Fibroblast of skin of right biceps (primary cell): Measurements from ENCODE around the gene C1orf53.
"Not testable (repeated sequence)": the region's sequence is repeated elsewhere in the genome, so short reads cannot be mapped to it uniquely, and the experiment has no call there.

Source experiments
- DNase-seq: peaks from one replicate; pipeline ENCODE4 v3.0.0-alpha.2; 2013

The C1orf53 gene

DNA sequence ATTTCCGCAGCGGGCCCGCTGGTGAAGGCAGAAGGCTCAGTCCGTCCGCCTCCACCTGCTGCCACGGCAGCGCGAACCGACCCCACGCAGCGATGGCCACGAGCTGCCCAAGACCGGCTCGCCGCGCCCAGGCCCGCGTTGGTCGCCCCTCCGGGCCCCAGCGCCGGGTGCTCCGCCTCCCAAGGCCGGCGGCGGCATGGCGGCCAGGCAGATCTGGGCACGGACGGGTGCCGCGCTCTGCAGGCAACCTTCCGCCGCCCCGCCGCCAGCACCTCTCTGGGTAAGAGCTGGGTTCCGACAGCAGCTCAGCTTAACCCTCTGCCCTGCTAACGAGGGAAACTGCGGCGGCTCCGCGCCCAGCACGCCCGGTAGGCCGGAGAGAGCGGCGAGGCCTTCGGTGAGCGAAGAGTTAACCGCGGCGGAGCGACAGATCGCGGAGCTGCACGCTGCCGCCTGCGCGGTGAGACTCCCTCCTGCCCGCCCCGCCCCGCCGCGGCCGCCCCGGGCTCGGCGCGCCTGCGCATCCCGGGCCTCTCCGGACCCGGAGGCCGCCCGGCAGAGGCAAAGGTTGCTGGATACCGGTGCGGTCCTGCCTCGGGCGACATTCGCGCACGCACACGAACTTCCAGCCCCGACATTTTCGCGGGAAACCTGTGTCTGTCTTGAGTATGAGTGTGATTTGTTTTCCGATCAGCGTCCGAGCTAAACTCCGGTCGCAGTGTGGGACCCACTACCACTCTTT lies at the start of gene C1orf53:
Gene C1orf53 (plus strand): TSS at position 177 of the 742 bp plus-strand sequence. CDS start 20 bp downstream, at position 197.
- peak; percentile 89 for DNase-seq

DNA sequence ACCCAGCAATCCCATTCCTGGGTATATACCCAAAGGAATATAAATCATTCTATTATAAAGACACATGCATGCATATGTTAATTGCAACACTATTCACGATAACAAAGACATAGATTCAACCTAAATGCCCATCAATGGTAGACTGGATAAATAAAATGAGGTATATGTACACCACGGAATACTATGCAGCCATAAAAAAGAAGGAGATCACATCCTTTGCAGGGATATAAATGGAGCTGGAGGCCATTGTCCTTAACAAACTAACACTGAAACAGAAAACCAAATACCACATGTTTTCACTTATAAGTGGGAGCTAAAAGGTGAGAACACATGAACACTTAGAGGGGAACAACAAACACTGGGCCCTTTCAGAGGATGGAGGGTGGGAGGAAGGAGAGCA lies 46.7 kb upstream of the C1orf53 start:
- DNase-seq, result not testable (repeated sequence)

DNA sequence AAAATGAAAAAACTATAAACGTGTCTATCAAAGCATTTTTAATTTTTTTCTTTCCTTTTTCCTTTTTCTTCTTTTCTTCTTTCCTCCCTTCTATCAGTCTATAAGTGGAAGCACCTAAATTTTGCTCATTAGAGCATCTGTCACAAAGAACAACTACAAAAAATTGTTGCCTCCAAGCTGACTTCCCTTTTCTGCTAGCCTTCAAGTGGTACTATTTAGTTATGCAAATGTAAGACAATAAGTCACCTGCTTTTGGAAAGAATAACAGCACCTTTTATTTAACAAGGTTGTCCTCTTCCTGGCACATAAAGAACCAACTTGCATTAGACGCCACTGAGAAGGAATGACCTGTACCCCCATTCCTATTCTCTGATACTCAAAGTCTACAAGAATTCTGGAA lies 45.0 kb upstream of the C1orf53 start:
- no peak for DNase-seq

DNA sequence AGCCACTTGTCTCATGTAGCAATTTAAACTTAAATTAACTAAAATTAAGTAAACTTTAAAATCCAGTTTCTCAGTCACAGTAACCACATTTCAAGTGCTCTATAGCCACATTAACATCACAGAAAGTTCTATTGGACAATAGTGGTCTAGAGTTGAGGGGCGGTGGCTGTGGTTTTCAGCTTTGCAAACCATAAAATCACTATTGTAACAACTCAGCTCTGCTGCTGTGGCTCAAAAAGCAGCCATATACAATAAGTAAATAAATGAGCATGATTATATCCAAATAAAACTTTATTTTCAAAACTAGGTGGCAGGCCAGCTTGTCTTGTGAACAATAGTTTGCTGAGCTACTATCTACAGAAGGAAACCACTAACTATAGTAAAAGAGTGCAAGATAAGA lies 43.4 kb upstream of the C1orf53 start:
- no peak for DNase-seq

DNA sequence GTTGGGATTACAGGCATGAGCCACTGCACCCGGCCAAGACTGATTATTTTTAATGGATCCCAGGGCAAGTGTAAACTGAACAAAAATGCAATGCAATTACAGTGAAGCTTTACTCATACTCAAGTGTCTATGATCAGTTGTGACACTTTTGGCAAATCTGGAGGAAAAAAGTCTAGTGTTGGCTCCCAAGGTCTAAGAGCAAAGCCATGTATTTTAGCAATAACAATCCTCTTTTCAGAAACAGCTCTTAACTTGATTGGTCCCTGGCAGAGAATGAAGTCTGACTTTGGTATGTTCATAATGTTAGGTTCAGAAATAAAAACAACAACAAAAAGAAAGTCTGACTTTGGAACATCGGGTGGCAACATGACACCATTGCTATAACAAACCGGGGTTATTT lies 40.2 kb upstream of the C1orf53 start:
- no peak for DNase-seq

DNA sequence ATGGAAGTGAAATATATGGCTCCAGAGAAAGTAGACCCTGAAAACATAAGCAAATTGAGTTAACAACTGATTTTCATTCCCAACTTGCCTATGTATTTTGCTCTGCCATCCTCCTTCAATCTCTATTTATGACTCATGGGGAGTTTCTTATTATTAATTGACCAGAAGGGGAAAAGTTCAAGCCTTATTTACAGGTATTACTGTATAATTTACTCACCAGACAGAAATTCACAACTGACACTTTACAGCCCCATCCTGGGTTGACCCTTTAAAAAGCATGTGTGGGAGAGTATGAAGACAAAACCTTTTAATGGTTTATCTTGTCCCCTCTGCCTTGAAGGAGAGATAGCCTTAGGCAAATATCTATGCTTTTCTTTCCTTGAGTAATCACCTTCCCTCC lies 39.8 kb upstream of the C1orf53 start:
- no peak for DNase-seq

DNA sequence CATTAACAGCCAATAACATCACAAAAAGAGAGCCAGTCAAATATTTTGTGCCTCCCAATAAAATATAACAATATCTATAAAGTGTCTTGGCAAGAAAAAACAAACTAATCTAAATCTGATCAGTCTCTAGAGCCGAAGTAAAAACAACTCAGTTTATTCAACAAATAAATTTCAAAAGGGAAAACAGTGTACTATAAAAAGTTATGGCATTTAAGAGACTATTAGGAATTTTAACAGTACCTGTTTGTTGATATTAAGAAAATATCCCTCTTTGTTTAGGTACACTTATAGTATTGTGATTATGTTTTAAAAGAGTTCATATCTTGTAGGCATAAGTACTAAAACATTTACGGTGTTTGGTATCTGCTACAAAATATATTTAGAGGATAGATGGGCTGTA lies 36.6 kb upstream of the C1orf53 start:
- no peak for DNase-seq

DNA sequence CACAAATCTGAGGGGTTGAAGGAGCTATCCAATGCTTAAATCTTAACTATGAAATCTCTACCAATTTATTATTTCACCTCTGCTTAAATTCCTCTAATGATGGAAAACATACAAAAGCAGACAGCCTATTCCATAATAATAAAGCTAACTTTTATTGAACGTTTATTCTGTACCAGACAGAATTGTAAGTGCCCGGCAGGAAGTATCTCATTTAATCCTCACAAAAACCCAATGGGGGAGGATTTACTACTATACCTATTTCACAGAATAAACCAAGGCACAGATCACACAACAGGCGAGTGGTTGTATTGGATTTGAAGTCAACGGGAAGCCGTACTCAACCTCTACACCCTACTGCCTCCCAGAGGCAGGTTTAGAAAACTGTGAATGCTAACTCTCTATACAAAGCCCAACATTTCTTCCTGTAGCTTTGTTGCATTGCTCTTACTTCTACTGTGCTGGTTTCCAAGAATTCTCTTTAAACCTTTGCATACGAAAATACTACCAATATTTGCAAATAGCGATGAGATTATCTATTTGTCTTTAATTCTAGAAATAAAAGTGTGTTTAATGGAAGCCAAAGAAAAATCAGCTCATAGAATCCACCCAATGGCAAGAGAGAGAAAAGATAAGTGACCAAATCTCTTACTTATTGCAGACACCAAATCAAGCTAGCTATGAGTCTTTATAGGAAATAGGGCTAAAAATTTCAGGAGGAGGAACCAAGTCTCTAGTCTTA lies 33.5 kb upstream of the C1orf53 start:
- peak; percentile 64 for DNase-seq

DNA sequence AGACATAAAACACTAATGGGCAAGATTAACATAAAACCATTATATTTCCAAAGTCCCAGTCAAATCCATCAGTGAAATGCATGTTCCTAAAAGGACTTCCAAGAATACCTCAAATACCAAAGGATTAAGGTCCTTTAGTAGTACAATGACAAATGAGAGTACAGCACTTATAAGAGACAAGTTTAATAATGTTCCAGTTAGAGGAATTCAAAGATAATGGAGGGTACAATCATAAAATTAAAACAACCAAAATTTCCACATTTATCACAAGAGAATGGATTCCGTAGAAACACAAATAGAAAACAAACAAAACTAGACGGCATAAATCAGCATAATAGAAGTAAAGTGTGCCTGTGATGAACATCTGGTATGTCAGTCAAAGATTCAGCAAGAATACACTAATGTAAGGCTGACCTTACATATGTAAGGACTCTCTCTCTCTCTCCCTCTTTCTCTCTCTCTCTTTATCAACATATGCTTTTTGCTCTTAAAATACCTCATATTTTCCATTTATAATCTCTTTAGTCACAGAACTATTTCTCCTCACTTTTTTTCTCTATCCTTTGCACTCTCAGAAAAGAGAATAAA lies 32.8 kb upstream of the C1orf53 start:
- DNase-seq, result no peak

DNA sequence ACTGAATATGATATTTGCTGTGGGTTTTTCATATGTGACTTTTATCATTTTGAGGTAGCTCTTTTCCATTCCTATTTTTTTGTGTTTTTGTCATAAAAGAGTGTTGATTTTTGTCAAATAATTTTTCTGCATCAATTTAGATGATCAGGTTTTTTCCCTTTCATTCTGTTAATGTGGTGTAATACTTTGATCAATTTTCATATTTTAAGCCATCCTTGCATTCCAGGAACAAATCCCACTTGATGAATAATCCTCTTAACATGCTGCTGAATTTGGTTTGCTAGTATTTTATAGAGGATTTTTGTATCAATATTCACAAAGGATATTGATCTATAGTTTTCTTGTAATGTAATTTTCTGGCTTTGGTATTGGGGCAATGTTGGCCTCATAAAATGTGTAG lies 25.5 kb upstream of the C1orf53 start:
- DNase-seq, result no peak

DNA sequence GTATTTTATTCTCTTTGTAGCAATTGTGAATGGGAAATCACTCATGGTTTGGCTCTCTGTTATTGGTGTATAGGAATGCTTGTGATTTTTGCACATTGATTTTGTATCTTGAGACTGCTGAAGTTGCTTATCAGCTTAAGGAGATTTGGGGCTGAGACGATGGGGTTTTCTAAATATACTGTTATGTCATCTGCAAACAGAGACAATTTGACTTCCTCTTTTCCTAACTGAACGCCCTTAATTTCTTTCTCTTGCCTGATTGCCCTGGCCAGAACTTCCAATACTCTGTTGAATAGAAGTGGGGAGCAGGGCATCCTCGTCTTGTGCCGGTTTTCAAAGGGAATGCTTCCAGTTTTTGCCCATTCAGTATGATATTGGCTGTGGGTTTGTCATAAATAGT lies 22.0 kb upstream of the C1orf53 start:
- DNase-seq, result not testable (repeated sequence)

DNA sequence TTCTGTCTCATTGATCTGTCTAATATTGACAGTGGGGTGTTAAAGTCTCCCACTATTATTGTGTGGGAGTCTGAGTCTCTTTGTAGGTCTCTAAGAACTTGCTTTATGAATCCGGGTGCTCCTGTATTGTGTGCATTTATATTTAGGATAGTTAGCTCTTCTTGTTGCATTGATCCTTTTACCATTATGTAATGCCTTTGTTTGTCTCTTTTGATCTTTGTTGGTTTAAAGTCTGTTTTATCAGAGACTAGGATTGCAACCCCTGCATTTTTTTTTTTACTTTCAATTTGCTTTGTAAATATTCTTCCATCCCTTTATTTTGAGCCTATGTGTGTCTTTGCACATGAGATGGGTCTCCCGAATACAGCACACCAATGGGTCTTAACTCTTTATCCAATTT lies 20.2 kb upstream of the C1orf53 start:
- DNase-seq, result not testable (repeated sequence)

DNA sequence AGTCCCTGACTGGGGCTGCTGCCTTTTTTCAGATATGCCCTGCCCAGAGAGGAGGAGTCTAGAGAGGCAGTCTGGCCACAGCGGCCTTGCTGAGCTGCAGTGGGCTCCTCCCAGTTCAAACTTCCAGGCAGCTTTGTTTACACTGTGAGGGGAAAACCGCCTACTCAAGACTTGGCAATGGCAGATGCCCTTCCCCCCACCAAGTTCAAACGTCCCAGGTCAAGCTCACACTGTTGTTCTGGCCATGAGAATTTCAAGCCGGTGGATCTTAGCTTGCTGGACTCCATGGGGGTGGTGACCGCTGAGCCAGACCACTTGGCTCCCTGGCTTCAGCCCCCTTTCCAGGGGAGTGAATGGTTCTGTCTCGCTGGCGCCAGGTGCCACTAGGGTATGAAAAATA lies 18.3 kb upstream of the C1orf53 start:
- DNase-seq, result no peak

DNA sequence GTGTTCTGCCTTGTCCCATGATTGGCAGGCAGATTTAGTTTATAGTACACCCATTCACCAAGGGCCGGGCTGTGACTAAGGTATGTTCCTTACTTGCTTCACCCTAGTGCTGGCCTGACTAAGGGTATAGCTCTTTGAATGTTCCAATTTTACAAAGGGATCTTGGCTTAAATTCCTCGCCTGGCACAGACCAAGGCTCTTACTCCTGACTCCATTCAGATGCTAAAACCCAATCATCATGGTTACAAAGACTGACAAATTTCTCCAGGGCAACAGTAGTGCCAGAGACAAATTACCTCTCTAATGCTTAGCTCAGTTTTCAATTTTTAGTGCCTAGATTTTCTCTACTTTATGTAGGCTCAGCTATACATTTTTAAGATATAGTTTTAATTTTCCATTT lies 11.5 kb upstream of the C1orf53 start:
- no peak for DNase-seq

DNA sequence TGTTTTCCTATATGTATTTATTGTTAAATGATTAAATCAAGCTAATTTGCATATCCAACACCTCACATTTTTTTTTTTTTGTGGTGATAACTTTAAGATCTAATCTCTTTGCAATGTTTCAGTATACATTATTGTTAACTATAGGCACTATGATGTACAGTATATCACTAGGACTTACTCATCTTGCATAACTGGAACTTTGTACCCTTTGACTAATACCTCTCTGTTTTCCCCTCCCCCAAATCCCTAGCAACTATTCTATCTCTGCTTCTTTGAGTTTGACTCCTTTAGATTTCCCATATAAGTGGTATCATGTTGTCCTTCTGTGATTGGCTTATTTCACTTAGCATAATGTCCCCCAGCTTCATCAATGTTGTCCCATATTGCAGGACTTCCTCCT lies 9.7 kb upstream of the C1orf53 start:
- no peak for DNase-seq

DNA sequence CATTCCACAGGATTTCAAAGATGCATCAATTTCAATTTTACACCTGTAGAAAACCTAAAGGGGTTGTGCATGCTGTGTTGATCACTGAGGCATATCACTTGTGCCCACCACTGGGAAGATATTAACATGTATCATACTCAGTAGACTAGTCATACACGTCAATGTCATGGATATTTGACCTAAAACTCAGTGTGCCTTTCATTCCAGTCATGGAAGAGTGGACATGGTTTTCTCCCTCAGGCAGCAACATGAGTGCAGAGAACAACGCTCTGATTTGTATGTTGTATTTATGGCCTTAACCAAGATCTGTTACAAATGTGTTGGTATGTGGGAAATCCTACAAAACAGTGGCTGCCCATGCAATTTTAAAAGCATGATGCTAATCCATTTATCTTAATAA lies 6.1 kb upstream of the C1orf53 start:
- DNase-seq, result no peak

DNA sequence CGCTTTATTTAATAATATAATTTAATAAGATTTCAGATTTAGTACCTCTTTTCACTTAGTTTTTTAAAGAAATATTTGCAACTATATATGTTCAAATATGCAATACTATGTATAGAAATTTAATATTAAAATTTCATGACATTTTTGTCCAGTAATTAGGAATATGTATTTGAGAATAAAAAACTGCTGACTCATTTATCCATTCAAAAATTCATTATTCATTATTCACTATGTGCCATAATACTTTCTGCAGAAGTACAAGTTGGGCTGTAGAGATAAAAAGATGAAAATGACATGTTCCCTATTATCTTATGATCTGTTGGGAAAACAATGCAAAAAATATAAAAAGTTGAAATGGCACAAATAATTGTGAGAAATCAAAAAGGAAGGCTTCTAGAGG lies 3.4 kb upstream of the C1orf53 start:
- DNase-seq, result no peak

DNA sequence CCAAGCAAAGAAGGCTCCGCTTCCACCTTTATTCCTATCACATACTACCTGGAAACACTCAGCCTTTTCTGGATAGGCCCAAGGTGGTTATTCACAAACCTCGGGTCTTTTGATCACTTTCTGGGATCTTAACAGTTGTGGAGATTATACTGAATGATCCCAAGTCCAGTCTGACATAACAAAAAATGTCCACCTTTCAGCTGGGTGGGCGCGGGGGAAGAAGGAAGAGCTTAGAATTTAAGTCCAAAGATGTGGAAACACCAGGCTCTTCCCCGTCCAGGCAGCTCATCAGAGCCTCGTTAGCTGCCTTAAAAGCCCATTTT lies 338 bp upstream of the C1orf53 start:
- no peak for DNase-seq

DNA sequence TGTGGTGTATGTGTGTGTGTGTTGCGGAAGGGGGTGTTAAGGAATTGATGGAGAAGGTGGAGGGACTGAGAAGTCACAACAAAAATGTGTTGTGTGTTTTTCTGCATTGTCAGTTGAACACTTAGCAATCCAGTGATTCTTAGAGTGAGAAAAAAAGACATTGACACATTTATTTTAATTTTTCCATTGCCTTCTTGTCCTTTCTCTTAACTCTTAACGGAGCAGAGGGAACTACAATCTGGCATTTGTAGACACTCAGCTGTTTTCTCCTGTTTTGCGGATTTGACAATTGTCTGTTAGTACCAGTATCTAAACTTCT lies 725 bp downstream of the C1orf53 start:
- no peak for DNase-seq

DNA sequence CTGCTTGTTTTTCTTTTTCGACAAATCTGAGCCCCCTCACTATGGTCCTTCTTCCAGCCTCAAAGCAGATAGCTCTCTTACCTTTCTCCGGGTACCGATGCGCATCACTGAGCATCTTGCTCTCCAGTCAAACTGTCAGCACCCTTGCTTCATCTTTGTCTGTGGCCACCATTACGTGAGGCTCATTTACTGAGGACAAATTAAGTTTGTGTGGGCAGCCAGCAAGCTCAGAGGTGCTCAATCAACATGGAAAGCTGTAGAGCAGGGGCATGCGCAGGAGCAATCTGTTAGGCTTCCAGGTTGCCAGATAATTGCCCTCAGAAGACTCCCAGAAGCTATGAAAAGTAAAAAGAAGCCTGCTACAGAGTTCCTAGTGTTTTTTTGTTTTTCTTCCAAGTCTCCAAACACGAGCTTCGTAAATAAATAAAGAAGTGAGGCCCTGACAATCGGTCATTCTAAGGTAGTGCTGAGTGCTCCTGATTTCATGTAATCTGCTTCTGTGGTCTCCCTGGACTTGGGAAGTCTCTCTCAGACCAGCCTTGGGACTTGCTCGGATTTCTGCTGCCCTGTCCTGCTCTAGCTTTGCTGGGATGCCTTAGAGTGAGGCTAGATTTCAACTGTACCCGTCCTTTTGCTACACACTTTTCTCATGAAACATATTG lies 1.8 kb downstream of the C1orf53 start:
- no peak for DNase-seq

DNA sequence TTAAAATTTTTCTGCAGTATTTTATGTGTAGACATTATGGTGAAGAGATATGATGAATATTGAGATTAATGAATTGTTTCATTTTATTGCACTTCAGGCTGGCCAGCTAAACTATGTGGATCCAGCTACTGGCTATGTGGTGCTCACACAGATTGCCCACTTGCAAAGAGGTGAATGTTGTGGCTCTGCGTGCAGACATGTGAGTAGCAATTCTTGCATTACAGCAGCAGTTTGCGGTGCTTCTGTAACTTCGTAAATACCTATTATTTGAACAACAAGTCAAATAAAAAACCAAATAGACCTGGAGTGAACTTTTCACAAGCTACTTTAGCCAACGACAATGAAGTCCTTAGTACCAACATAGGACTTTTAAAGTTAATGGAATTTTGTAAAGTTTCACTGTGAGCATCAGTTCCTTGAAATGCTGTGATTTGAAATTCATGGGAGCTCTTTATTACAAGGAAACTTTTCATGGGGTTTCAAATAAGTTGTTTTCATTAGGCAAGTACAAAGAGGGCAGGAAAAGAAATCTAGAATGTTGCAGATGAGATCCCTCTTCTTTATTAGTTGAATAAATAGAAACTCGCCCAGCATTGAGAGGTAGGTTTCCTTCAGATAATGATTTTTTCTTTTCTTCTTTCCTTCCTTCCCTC lies 3.4 kb downstream of the C1orf53 start:
- no peak for DNase-seq

DNA sequence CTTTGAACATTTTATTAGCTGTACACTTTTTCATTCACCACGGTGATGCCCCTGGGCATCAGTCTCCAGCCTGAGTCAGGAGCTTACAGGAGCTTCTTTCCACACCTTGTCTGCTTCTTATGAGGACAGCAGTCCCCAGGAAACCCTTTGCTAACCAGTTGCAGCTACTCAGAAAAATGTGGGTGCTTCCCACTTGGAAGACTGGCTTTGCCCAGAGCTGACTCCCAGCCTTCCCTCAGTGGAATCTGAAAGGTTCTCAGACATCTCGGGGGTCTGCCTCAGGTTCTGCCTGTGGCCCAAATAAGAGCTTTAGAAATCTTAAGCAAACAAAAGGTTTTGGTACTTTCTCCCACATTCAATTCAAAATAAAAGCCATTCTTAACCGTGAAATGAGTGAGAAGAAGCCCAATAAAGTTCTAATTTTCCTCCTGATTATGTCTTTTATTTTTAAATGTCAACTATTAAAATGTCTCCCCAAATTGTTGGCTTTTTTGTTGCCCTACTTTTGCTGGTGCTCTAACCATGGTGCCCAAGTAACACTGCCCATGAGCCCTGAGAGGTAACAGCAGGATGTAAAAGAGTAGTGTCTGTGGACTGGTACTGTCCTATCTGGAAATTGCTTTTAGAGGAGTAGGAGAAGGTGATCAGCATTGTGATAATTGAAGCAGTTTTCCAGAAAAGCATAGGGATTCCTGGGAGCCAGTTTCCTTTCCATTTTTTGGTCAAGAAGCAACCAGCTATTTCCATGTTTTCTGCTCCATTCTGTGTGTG lies 5.6 kb downstream of the C1orf53 start:
- no peak for DNase-seq
